ENCODE results near the gene API5. TPM values are rescaled to one million over a fixed set of nuclear protein-coding genes. Genes with fewer than 3 reads are reported as not detected.

API5 gene
- total RNA-seq, 2 donors from 2014 or later: 41.2 to 52.8 TPM

GRCh38 chr11:43358279-43358800 lies 46.5 kb downstream of the API5 start:
- intact Hi-C loops (cut with DNase I): no loop called here
- DNase-seq: no peak
- peak in 1 of 2 donors; percentile 24 for ATAC-seq

- intact Hi-C loops (cut with DNase I): no loop called here
- ATAC-seq: peak; percentile 99 to 100
- peak; percentile 97 for DNase-seq
Observed at GRCh38 chr11:43358801-43359421, 47.1 kb downstream of the API5 start, which contains the start of gene TTC17. TSS of gene TTC17 (plus strand) at chr11:43358920. CDS start at chr11:43358955, 35 bp downstream.

GRCh38 chr11:43359422-43359818 lies 47.6 kb downstream of the API5 start:
- DNase-seq (no peak), ATAC-seq (peak; percentile 24 to 34)
- intact Hi-C loops (cut with DNase I): no loop called here

GRCh38 chr11:43360361-43361032 lies 48.7 kb downstream of the API5 start:
- ATAC-seq (no peak), DNase-seq (no peak)
- intact Hi-C loops (cut with DNase I): no loop called here

- intact Hi-C loops (cut with DNase I): no loop called here
Observed at GRCh38 chr11:43366677-43367076, 54.9 kb downstream of the API5 start.

GRCh38 chr11:43367382-43368178 lies 55.8 kb downstream of the API5 start:
- intact Hi-C loops (cut with DNase I): no loop called here
- no peak for DNase-seq
- no peak for ATAC-seq

More at GRCh38 chr11:43366677-43367076, 54.9 kb downstream of the API5 start:
- DNase-seq (no peak), ATAC-seq (no peak)

GRCh38 chr11:43376065-43376464 lies 64.3 kb downstream of the API5 start:
- ATAC-seq: no peak
- intact Hi-C loops (cut with DNase I): no loop called here
- no peak for DNase-seq

GRCh38 chr11:43376594-43376993 lies 64.8 kb downstream of the API5 start:
- intact Hi-C loops (cut with DNase I): no loop called here
- DNase-seq (no peak), ATAC-seq (no peak)

GRCh38 chr11:43377389-43377788 lies 65.6 kb downstream of the API5 start:
- ATAC-seq: no peak
- DNase-seq: no peak
- intact Hi-C loops (cut with DNase I): no loop called here

GRCh38 chr11:43378897-43379296 lies 67.1 kb downstream of the API5 start:
- intact Hi-C loops (cut with DNase I): no loop called here
- ATAC-seq (no peak), DNase-seq (no peak)

- intact Hi-C loops (cut with DNase I): no loop called here
- ATAC-seq (no peak), DNase-seq (no peak)
Observed at GRCh38 chr11:43381802-43382201, 70.0 kb downstream of the API5 start.

GRCh38 chr11:43382614-43383013 lies 70.8 kb downstream of the API5 start:
- DNase-seq (no peak), ATAC-seq (no peak)
- intact Hi-C loops (cut with DNase I): no loop called here

- intact Hi-C loops (cut with DNase I): no loop called here
Observed at GRCh38 chr11:43384393-43384792, 72.6 kb downstream of the API5 start.

GRCh38 chr11:43392713-43393112 lies 80.9 kb downstream of the API5 start:
- ATAC-seq (no peak), DNase-seq (no peak)
- intact Hi-C loops (cut with DNase I): no loop called here

More at GRCh38 chr11:43384393-43384792, 72.6 kb downstream of the API5 start:
- ATAC-seq: no peak
- no peak for DNase-seq

GRCh38 chr11:43393765-43394355 lies 82.1 kb downstream of the API5 start:
- intact Hi-C loops (cut with DNase I): no loop called here
- DNase-seq (peak; percentile 73), ATAC-seq (peak; percentile 84 to 87)

Other genes with a start within 250 kb of the API5 start
- gene TTC17, start 46.9 kb downstream of the API5 start, total RNA-seq: 10 to 100 TPM; 34.1 to 40.2 TPM

Data from left cardiac atrium (tissue), 4 donors.